ENCODE data around the gene RFTN1.

DNA sequence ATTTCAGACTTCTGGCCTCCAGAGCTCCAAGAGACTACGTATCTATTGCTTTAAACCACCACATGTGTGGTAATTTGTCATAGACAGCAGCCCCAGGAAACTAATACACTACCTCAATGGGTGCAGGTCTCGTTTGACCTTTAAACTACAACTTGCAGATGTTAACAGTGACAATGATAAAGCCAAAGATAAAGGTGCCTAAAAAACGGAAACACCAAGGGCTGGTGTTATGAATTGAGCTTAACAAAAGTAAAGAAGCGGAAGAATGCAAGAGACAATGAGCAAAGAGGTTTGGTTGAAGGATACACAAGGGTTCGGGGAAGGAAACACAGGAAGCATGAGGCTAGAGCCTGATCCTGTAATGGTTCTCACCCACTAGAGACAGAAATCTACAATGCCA, 50.8 kb downstream of the RFTN1 start:
- TF ChIP-seq FOXM1 (IDR thresholded peaks at IDR 0.05; ENCODE audit: low read depth) (no peak), FOXM1 (CRISPR knock-in tag; IDR thresholded peaks at IDR 0.05; ENCODE audit: low read depth) (no peak), ZBTB11 (CRISPR knock-in tag; IDR thresholded peaks at IDR 0.05) (no peak), ZNF184 (CRISPR knock-in tag; IDR thresholded peaks at IDR 0.05) (no peak), ETV6 (IDR thresholded peaks at IDR 0.05; ENCODE audit: borderline replicate concordance in 1 of 2, low read depth in 2 of 2, low read length in 1 of 2) (no peak), ETV6 (CRISPR knock-in tag; IDR thresholded peaks at IDR 0.05; ENCODE audit: borderline replicate concordance) (no peak), BRF1 (IDR thresholded peaks at IDR 0.05; ENCODE audit: borderline replicate concordance, extremely low read depth, insufficient read length) (no peak), EZH2 (IDR thresholded peaks at IDR 0.05; ENCODE audit: borderline replicate concordance, low read depth, low read length) (no peak), MTA2 (IDR thresholded peaks at IDR 0.05; ENCODE audit: low read depth) (no peak), ELF4 (CRISPR knock-in tag; IDR thresholded peaks at IDR 0.05) (no peak), THRB (CRISPR knock-in tag; conservative IDR thresholded peaks at IDR 0.05) (no peak)
- TF ChIP-seq, protein P1, sequence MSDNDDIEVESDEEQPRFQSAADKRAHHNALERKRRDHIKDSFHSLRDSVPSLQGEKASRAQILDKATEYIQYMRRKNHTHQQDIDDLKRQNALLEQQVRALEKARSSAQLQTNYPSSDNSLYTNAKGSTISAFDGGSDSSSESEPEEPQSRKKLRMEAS (CRISPR knock-in tag; IDR thresholded peaks at IDR 0.05), result no peak
- TF ChIP-seq, protein P2, sequence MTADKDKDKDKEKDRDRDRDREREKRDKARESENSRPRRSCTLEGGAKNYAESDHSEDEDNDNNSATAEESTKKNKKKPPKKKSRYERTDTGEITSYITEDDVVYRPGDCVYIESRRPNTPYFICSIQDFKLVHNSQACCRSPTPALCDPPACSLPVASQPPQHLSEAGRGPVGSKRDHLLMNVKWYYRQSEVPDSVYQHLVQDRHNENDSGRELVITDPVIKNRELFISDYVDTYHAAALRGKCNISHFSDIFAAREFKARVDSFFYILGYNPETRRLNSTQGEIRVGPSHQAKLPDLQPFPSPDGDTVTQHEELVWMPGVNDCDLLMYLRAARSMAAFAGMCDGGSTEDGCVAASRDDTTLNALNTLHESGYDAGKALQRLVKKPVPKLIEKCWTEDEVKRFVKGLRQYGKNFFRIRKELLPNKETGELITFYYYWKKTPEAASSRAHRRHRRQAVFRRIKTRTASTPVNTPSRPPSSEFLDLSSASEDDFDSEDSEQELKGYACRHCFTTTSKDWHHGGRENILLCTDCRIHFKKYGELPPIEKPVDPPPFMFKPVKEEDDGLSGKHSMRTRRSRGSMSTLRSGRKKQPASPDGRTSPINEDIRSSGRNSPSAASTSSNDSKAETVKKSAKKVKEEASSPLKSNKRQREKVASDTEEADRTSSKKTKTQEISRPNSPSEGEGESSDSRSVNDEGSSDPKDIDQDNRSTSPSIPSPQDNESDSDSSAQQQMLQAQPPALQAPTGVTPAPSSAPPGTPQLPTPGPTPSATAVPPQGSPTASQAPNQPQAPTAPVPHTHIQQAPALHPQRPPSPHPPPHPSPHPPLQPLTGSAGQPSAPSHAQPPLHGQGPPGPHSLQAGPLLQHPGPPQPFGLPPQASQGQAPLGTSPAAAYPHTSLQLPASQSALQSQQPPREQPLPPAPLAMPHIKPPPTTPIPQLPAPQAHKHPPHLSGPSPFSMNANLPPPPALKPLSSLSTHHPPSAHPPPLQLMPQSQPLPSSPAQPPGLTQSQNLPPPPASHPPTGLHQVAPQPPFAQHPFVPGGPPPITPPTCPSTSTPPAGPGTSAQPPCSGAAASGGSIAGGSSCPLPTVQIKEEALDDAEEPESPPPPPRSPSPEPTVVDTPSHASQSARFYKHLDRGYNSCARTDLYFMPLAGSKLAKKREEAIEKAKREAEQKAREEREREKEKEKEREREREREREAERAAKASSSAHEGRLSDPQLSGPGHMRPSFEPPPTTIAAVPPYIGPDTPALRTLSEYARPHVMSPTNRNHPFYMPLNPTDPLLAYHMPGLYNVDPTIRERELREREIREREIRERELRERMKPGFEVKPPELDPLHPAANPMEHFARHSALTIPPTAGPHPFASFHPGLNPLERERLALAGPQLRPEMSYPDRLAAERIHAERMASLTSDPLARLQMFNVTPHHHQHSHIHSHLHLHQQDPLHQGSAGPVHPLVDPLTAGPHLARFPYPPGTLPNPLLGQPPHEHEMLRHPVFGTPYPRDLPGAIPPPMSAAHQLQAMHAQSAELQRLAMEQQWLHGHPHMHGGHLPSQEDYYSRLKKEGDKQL (CRISPR knock-in tag; IDR thresholded peaks at IDR 0.05; ENCODE audit: borderline replicate concordance), result no peak
